ENCODE results near the gene RETREG2. TPM values are rescaled to one million over a fixed set of nuclear protein-coding genes. Genes with fewer than 3 reads are reported as not detected.

The RETREG2 gene
- total RNA-seq, 1 experiment from 2014 or later: 106 TPM

DNA sequence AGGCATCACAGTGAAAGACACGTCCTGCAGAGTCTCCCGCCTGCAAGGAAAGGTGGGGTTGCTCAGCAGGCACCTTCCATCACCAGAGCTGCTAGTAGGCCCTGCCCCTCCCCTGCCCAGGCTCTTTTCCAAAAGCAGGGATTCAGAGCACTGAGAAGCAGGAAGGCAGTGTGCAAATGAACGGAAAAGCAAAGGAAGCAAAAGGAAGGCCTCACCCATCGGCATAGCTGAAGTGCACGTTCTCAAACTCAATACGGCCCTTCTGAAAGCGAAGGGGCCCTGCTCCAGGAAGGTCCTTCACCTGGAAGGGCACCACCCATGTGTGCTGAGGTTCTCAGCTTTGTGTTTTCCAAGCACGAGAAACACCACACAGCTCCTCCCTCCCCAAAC lies 34.9 kb downstream of the RETREG2 start:
- no TSS peak for BruUV-seq (replicated peaks)

DNA sequence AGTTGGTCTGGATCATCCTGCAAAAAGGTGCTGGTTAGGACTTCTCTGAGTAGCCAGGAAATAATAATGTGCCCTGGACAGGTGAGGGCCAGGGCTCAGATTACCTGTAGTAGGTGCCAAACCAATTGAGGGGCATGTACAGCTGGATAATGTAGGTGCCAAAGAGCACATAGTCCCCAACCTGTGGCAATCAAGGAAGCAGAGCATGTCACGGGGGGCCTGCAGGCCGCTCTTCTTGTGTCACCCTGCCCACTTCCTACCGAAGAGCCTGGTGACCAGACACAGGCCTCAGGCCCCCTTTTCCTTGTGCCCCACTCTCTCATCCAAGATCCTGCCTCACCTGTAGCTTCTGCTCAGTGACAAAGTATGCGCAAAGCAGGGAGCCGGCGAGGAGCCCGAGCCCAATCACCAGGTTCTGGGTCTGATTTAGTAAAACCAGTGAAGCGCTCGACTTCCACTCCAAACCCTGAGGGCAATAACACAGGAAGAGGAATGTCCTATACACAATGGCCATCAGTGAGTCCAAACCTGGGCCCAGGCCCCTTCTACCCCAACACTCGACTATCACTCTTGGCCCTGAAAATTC lies 35.5 kb downstream of the RETREG2 start:
- BruUV-seq (replicated peaks): no TSS peak
- CTCF ChIA-PET: no interaction called here
- Histone ChIP-seq H3K27ac (ENCODE audit: low read length) (no peak overlapping the region), H3K4me1 (ENCODE audit: control insufficient read depth, insufficient read depth, low read length) (peaks cover 5% of the 10 kb centered on the region; the same call in 1 of the 2 replicates), H3K36me3 (ENCODE audit: control insufficient read depth, insufficient read depth, low read length) (0 out of 2 replicates have a peak, but pooled peaks cover 2% of the 10 kb centered on the region), H3K4me3 (ENCODE audit: low read depth in 2 of 2, low read length in 2 of 2) (no peak overlapping the region), H3K9me3 (ENCODE audit: control insufficient read depth, insufficient read depth, low read depth, low read length) (no peaks in the 10 kb centered on the region), H3K27me3 (ENCODE audit: control insufficient read depth, insufficient read depth, low read length) (no peaks in the 10 kb centered on the region)
- ATAC-seq: no peak
- POLR2A ChIA-PET: no interaction called here
- intact Hi-C loops (cut with micrococcal nuclease; ENCODE audit: unreplicated experiment): loop anchor here (10.0 kb wide), 1 partner anchor 49 kb away; the partner anchor contains the start of gene NHEJ1
- no peak for DNase-seq (ENCODE audit: low read depth, low spot score)
- no peak for TF ChIP-seq SIN3A (IDR thresholded peaks at IDR 0.05; ENCODE audit: borderline replicate concordance, insufficient read depth, low read depth, low read length)
- no peak for TF ChIP-seq POLR2AphosphoS5 (IDR thresholded peaks at IDR 0.05; ENCODE audit: low read depth, low read length)
- TF ChIP-seq, protein P1, sequence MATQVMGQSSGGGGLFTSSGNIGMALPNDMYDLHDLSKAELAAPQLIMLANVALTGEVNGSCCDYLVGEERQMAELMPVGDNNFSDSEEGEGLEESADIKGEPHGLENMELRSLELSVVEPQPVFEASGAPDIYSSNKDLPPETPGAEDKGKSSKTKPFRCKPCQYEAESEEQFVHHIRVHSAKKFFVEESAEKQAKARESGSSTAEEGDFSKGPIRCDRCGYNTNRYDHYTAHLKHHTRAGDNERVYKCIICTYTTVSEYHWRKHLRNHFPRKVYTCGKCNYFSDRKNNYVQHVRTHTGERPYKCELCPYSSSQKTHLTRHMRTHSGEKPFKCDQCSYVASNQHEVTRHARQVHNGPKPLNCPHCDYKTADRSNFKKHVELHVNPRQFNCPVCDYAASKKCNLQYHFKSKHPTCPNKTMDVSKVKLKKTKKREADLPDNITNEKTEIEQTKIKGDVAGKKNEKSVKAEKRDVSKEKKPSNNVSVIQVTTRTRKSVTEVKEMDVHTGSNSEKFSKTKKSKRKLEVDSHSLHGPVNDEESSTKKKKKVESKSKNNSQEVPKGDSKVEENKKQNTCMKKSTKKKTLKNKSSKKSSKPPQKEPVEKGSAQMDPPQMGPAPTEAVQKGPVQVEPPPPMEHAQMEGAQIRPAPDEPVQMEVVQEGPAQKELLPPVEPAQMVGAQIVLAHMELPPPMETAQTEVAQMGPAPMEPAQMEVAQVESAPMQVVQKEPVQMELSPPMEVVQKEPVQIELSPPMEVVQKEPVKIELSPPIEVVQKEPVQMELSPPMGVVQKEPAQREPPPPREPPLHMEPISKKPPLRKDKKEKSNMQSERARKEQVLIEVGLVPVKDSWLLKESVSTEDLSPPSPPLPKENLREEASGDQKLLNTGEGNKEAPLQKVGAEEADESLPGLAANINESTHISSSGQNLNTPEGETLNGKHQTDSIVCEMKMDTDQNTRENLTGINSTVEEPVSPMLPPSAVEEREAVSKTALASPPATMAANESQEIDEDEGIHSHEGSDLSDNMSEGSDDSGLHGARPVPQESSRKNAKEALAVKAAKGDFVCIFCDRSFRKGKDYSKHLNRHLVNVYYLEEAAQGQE (IDR thresholded peaks at IDR 0.05; ENCODE audit: insufficient read depth in 1 of 2, low read depth in 2 of 2, low read length in 1 of 2): no peak
- no peak for TF ChIP-seq CTCF (IDR thresholded peaks at IDR 0.05)
- TF ChIP-seq TCF7L2 (IDR thresholded peaks at IDR 0.05; ENCODE audit: low read depth, low read length): no peak
- in situ Hi-C loops (cut with HindIII; ENCODE audit: low pct_unique_long_range_greater_than_20kb, low sequenced_read_pairs): no loop called here

More for the DNA sequence above, 34.9 kb downstream of the RETREG2 start:
- ATAC-seq (no peak), DNase-seq (ENCODE audit: low read depth, low spot score) (no peak)
- no peak for TF ChIP-seq SIN3A (IDR thresholded peaks at IDR 0.05; ENCODE audit: borderline replicate concordance, insufficient read depth, low read depth, low read length)
- no peak for TF ChIP-seq POLR2AphosphoS5 (IDR thresholded peaks at IDR 0.05; ENCODE audit: low read depth, low read length)
- TF ChIP-seq, protein P1 (IDR thresholded peaks at IDR 0.05; ENCODE audit: insufficient read depth in 1 of 2, low read depth in 2 of 2, low read length in 1 of 2): no peak
- no peak for TF ChIP-seq TCF7L2 (IDR thresholded peaks at IDR 0.05; ENCODE audit: low read depth, low read length)
- no peak for TF ChIP-seq CTCF (IDR thresholded peaks at IDR 0.05)
- Histone ChIP-seq H3K4me1 (ENCODE audit: control insufficient read depth, insufficient read depth, low read length) (peaks cover 8% of the 10 kb centered on the region), H3K9me3 (ENCODE audit: control insufficient read depth, insufficient read depth, low read depth, low read length) (no peaks in the 10 kb centered on the region), H3K4me3 (ENCODE audit: low read depth in 2 of 2, low read length in 2 of 2) (no peak overlapping the region), H3K27me3 (ENCODE audit: control insufficient read depth, insufficient read depth, low read length) (no peaks in the 10 kb centered on the region), H3K36me3 (ENCODE audit: control insufficient read depth, insufficient read depth, low read length) (0 out of 2 replicates have a peak, but pooled peaks cover 4% of the 10 kb centered on the region), H3K27ac (ENCODE audit: low read length) (no peak overlapping the region)
- CTCF ChIA-PET: no interaction called here
- in situ Hi-C loops (cut with HindIII; ENCODE audit: low pct_unique_long_range_greater_than_20kb, low sequenced_read_pairs) (no loop called here), intact Hi-C loops (cut with micrococcal nuclease; ENCODE audit: unreplicated experiment) (loop anchor here (10.0 kb wide), 1 partner anchor 48 kb away; the partner anchor contains the start of gene NHEJ1)
- POLR2A ChIA-PET: no interaction called here

All from Panc1 (cell line).